H9 (cell line): ENCODE data around the gene GSX2. TPM values are rescaled to one million over a fixed set of nuclear protein-coding genes. Genes with fewer than 3 reads are reported as not detected.
"Not testable (repeated sequence)": the region's sequence is repeated elsewhere in the genome, so short reads cannot be mapped to it uniquely, and the experiment has no call there.

Experiments
- DNase-seq: peaks from one replicate; pipeline ENCODE4 v3.0.0-alpha.2; 2017
- H2AFZ ChIP-seq: one replicate; pipeline ENCODE4 v1.6.1; 2013; ENCODE audit warnings: mild to moderate bottlenecking, low read length, control low read depth, moderate library complexity
- H2AK5ac ChIP-seq: 2 replicates; pipeline ENCODE4 v1.6.1; 2013; ENCODE audit warnings: low read length, control low read depth, mixed read lengths; ENCODE audit not compliant: insufficient read length
- H2BK120ac ChIP-seq: one replicate; pipeline ENCODE4 v1.6.1; 2013; ENCODE audit warnings: low read depth, mild to moderate bottlenecking, low read length, control low read depth, inconsistent platforms; ENCODE audit not compliant: poor library complexity, severe bottlenecking
- H2BK12ac ChIP-seq: 2 replicates; pipeline ENCODE4 v1.6.1; 2013; ENCODE audit warnings: low read length, control low read depth, mixed read lengths, low read depth; ENCODE audit not compliant: insufficient read length
- H2BK15ac ChIP-seq: 2 replicates; pipeline ENCODE4 v1.6.1; 2013; ENCODE audit warnings: low read depth, low read length, control low read depth
- H2BK20ac ChIP-seq: one replicate; pipeline ENCODE4 v1.6.1; 2013; ENCODE audit warnings: low read depth, mild to moderate bottlenecking, low read length, control low read depth, inconsistent platforms; ENCODE audit not compliant: poor library complexity, severe bottlenecking
- H2BK5ac ChIP-seq: 2 replicates; pipeline ENCODE4 v1.6.1; 2013; ENCODE audit warnings: low read length, control low read depth, mixed read lengths; ENCODE audit not compliant: insufficient read length
- H3K14ac ChIP-seq: 2 replicates; pipeline ENCODE4 v1.6.1; 2013; ENCODE audit warnings: low read length, control low read depth; ENCODE audit not compliant: insufficient read depth
- H3K18ac ChIP-seq: 2 replicates; pipeline ENCODE4 v1.6.1; 2013; ENCODE audit warnings: low read depth, mild to moderate bottlenecking, mixed read lengths, low read length, control low read depth; ENCODE audit not compliant: insufficient read length
- H3K23ac ChIP-seq: 2 replicates; pipeline ENCODE4 v1.6.1; 2013; ENCODE audit warnings: low read length, control low read depth, mixed read lengths, low read depth; ENCODE audit not compliant: insufficient read length
- H3K23me2 ChIP-seq: 2 replicates; pipeline ENCODE4 v1.6.1; 2013; ENCODE audit warnings: low read depth, mild to moderate bottlenecking, mixed read lengths, low read length, control low read depth; ENCODE audit not compliant: insufficient read length, poor library complexity, severe bottlenecking
- H3K27ac ChIP-seq: 2 replicates; pipeline ENCODE4 v1.5.1; 2013; ENCODE audit warnings: low read length, control low read depth, mixed read lengths, low read depth; ENCODE audit not compliant: insufficient read length
- H3K27me3 ChIP-seq: 2 replicates; pipeline ENCODE4 v1.6.1; 2013; ENCODE audit warnings: low read length, control low read depth, inconsistent platforms; ENCODE audit not compliant: insufficient read depth
- H3K4ac ChIP-seq: 2 replicates; pipeline ENCODE4 v1.6.1; 2013; ENCODE audit warnings: low read depth, mild to moderate bottlenecking, control low read depth, inconsistent platforms, low read length, moderate library complexity
- H3K4me1 ChIP-seq: 2 replicates; pipeline ENCODE4 v1.6.1; 2013; ENCODE audit warnings: low read length, control low read depth, inconsistent platforms; ENCODE audit not compliant: insufficient read depth
- H3K4me2 ChIP-seq: 2 replicates; pipeline ENCODE4 v1.6.1; 2013; ENCODE audit warnings: low read length, control low read depth, mixed read lengths; ENCODE audit not compliant: insufficient read length, insufficient read depth
- H3K56ac ChIP-seq: 2 replicates; pipeline ENCODE4 v1.6.1; 2013; ENCODE audit warnings: low read depth, mild to moderate bottlenecking, mixed read lengths, low read length, control low read depth; ENCODE audit not compliant: insufficient read length
- H3K79me1 ChIP-seq: 2 replicates; pipeline ENCODE4 v1.6.1; 2013; ENCODE audit warnings: low read depth, mild to moderate bottlenecking, moderate library complexity, low read length, control low read depth, inconsistent platforms; ENCODE audit not compliant: insufficient read depth, poor library complexity, severe bottlenecking
- H3K79me2 ChIP-seq: 2 replicates; pipeline ENCODE4 v1.6.1; 2013; ENCODE audit warnings: low read length, control low read depth, inconsistent platforms; ENCODE audit not compliant: insufficient read depth
- H3K9ac ChIP-seq: 2 replicates; pipeline ENCODE4 v1.6.1; 2013; ENCODE audit warnings: low read length, control low read depth, mixed read lengths; ENCODE audit not compliant: insufficient read length; ENCODE audit errors: extremely low read depth
- H3K9me3 ChIP-seq: one replicate; pipeline ENCODE4 v1.6.1; 2013; ENCODE audit warnings: low read depth, low read length, inconsistent platforms; ENCODE audit not compliant: control insufficient read depth
- H3T11ph ChIP-seq: one replicate; pipeline ENCODE4 v1.6.1; 2013; ENCODE audit warnings: mild to moderate bottlenecking, low read length, control low read depth, inconsistent platforms
- H4K20me1 ChIP-seq: one replicate; pipeline ENCODE4 v1.6.1; 2013; ENCODE audit not compliant: control insufficient read depth, insufficient read length, insufficient read depth
- H4K5ac ChIP-seq: 2 replicates; pipeline ENCODE4 v1.6.1; 2013; ENCODE audit warnings: low read depth, mild to moderate bottlenecking, mixed read lengths, low read length, control low read depth; ENCODE audit not compliant: insufficient read length
- H4K8ac ChIP-seq: replicated peaks from 2 replicates; pipeline ENCODE4 v1.6.1; 2013; ENCODE audit warnings: low read length, control low read depth, mixed read lengths, low read depth; ENCODE audit not compliant: insufficient read length
- H4K91ac ChIP-seq: 2 replicates; pipeline ENCODE4 v1.6.1; 2013; ENCODE audit warnings: low read depth, mild to moderate bottlenecking, moderate library complexity, mixed read lengths, low read length, control low read depth; ENCODE audit not compliant: insufficient read length
- H3K27ac Mint-ChIP-seq, 3 experiments: 2 replicates in 2 of 3; 3 replicates in 1 of 3; pipeline ENCODE4 v1.8.0; 2020 to 2021; ENCODE audit warnings: mixed read lengths in 3 of 3, mild to moderate bottlenecking in 1 of 3, moderate library complexity in 1 of 3
- H3K27me3 Mint-ChIP-seq: 2 replicates; pipeline ENCODE4 v1.8.0; 2021; ENCODE audit warnings: low read depth, mild to moderate bottlenecking, moderate library complexity, mixed read lengths
- H3K36me3 Mint-ChIP-seq, 3 experiments: 2 replicates in 2 of 3; 3 replicates in 1 of 3; pipeline ENCODE4 v1.8.0; 2020 to 2021; ENCODE audit warnings: low read depth in 3 of 3, mixed read lengths in 3 of 3; ENCODE audit not compliant: insufficient read depth in 1 of 3
- H3K4me1 Mint-ChIP-seq, 2 experiments: 2 replicates each; pipeline ENCODE4 v1.8.0; 2020; ENCODE audit warnings: mixed read lengths in 2 of 2
- H3K4me3 Mint-ChIP-seq, 2 experiments: 2 replicates in 1 of 2; 3 replicates in 1 of 2; pipeline ENCODE4 v1.8.0; 2020 to 2021; ENCODE audit warnings: mild to moderate bottlenecking in 2 of 2, mixed read lengths in 2 of 2, moderate library complexity in 1 of 2
- H3K9me3 Mint-ChIP-seq, 2 experiments: 2 replicates in 1 of 2; 3 replicates in 1 of 2; pipeline ENCODE4 v1.8.0; 2020; ENCODE audit warnings: mild to moderate bottlenecking in 2 of 2, mixed read lengths in 2 of 2, moderate library complexity in 1 of 2
- WGBS: extraction: QIAGEN DNeasy Blood & Tissue Kit; methylation state at CpG from one replicate; pipeline ENCODE4 v1.1.7; 2013; ENCODE audit warnings: missing lambda C conversion rate, low lambda C conversion rate, mixed read lengths; ENCODE audit not compliant: insufficient read length; ENCODE audit errors: extremely low coverage; 5-methylcytosine and 5-hydroxymethylcytosine counted together
- total RNA-seq: library from RNA; stranded (reverse); gene quantifications from 2 replicates; pipeline ENCODE4 v1.2.1, GENCODE V29; 2021
- TF ChIP-seq, protein P1 (sequence below): fragments of 200-600 bp; sonication (generic); conservative IDR thresholded peaks from 3 replicates; pipeline ENCODE4 v1.8.0; 2021; ENCODE audit warnings: antibody characterized with exemption, mild to moderate bottlenecking

The GSX2 gene
- total RNA-seq, 1 experiment from 2014 or later, result not detected

DNA sequence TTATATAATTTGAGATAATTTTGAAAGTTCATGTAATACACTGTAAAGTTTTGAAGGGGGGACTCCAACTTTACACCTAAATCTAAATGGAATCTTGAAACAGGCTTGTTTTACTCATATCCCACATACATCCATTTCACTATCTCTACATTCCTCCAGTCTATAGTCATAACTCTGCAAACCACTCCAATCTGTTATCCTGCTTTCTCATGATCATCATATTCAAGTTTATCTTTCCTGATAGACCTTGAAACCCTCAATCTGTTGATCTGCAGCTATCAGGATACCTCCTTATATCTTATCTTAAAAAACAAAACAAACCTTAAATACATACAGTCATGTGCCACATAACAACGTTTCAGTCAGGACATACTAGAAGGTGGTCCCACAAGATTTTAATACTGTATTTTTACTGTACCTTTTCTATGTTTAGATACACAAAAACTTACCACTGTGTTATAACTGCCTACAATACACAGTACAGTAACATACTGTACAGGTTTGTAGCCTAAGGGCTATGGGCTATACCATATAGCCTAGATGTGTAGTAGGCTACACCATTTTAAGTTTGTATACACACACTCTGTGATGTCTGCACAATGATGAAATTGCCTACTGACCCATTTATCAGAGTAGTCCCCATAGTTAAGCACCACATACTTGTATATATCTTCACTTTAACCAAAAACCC is 49.6 kb upstream of the GSX2 start:
- H2AFZ ChIP-seq, result no peak overlapping the region
- no peak overlapping the region for H4K91ac ChIP-seq
- H3K27me3 Mint-ChIP-seq, result no peaks in the 10 kb centered on the region
- H3K4me1 ChIP-seq, result no peaks in the 10 kb centered on the region
- H3K4me1 Mint-ChIP-seq, result no peaks in the 10 kb centered on the region
- peaks cover 5 to 10% (median 6%) of the 10 kb centered on the region in 3 experiments; a peak in 4 of 7 replicates for H3K36me3 Mint-ChIP-seq
- no peak overlapping the region for H3K14ac ChIP-seq
- H3K4me2 ChIP-seq, result no peak overlapping the region
- no peaks in the 10 kb centered on the region for H3K79me2 ChIP-seq
- no peaks in the 10 kb centered on the region for H3K27me3 ChIP-seq
- no peak overlapping the region for H4K8ac ChIP-seq
- H3T11ph ChIP-seq, result no peak overlapping the region
- H3K4me3 Mint-ChIP-seq, result no peak overlapping the region
- H3K23me2 ChIP-seq, result no peaks in the 10 kb centered on the region
- no peak overlapping the region for H2BK12ac ChIP-seq
- H4K5ac ChIP-seq, result no peak overlapping the region
- no peak overlapping the region for H2BK20ac ChIP-seq
- no peak for DNase-seq
- H3K9me3 Mint-ChIP-seq, result no peaks in the 10 kb centered on the region
- no peak overlapping the region for H3K27ac Mint-ChIP-seq
- WGBS, result no CpG with 5 or more reads among the region's 1 CpG
- no peak overlapping the region for H3K9ac ChIP-seq
- no peak overlapping the region for H3K4ac ChIP-seq
- TF ChIP-seq, protein P1, sequence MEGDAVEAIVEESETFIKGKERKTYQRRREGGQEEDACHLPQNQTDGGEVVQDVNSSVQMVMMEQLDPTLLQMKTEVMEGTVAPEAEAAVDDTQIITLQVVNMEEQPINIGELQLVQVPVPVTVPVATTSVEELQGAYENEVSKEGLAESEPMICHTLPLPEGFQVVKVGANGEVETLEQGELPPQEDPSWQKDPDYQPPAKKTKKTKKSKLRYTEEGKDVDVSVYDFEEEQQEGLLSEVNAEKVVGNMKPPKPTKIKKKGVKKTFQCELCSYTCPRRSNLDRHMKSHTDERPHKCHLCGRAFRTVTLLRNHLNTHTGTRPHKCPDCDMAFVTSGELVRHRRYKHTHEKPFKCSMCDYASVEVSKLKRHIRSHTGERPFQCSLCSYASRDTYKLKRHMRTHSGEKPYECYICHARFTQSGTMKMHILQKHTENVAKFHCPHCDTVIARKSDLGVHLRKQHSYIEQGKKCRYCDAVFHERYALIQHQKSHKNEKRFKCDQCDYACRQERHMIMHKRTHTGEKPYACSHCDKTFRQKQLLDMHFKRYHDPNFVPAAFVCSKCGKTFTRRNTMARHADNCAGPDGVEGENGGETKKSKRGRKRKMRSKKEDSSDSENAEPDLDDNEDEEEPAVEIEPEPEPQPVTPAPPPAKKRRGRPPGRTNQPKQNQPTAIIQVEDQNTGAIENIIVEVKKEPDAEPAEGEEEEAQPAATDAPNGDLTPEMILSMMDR, result no peak
- H3K9me3 ChIP-seq, result no peaks in the 10 kb centered on the region
- H2BK120ac ChIP-seq, result no peak overlapping the region
- H3K79me1 ChIP-seq, result no peaks in the 10 kb centered on the region
- no peak overlapping the region for H3K18ac ChIP-seq
- no peak overlapping the region for H3K56ac ChIP-seq
- no peaks in the 10 kb centered on the region for H4K20me1 ChIP-seq
- H2AK5ac ChIP-seq, result no peak overlapping the region
- H3K23ac ChIP-seq, result no peak overlapping the region
- no peak overlapping the region for H2BK15ac ChIP-seq
- no peak overlapping the region for H2BK5ac ChIP-seq
- H3K27ac ChIP-seq, result no peak overlapping the region

DNA sequence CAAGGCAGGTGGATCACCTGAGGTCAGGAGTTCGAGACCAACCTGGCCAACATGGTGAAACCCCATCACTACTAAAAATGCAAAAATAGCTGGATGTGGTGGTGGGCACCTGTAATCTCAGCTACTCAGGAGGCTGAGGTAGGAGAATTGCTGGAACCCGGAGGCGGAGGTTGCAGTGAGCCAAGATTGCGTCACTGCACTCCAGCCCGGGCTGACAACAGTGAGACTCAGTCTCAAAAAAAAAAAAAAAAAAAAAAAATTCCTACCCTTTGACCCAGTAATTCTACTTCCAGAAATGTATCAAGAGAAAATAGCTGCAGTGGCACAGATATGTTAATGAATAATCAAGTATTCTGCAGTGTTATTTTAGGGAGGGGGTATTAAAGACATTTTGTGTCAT is 46.6 kb upstream of the GSX2 start:
- not testable (repeated sequence) for H3K56ac ChIP-seq, H3K27me3 ChIP-seq, H3K27ac ChIP-seq, H3K9me3 ChIP-seq, H3K79me2 ChIP-seq, H3K79me1 ChIP-seq, H3K14ac ChIP-seq, H3K4me2 ChIP-seq, H3K4me3 Mint-ChIP-seq, H2BK5ac ChIP-seq, H4K8ac ChIP-seq, H2AK5ac ChIP-seq, H3K9me3 Mint-ChIP-seq, H2BK15ac ChIP-seq, H2BK20ac ChIP-seq, H4K91ac ChIP-seq, H2AFZ ChIP-seq, H2BK12ac ChIP-seq, H4K20me1 ChIP-seq, H3K4me1 ChIP-seq, H4K5ac ChIP-seq, H3K9ac ChIP-seq, DNase-seq, H3K4me1 Mint-ChIP-seq, H3K23ac ChIP-seq, H3K27me3 Mint-ChIP-seq, H3K4ac ChIP-seq, H3K23me2 ChIP-seq, H3K27ac Mint-ChIP-seq, H2BK120ac ChIP-seq, H3K18ac ChIP-seq, H3K36me3 Mint-ChIP-seq, H3T11ph ChIP-seq
- WGBS, result no CpG with 5 or more reads among the region's 5 CpGs
